ENCODE measurements around the gene MSL2. TPM values are rescaled to one million over a fixed set of nuclear protein-coding genes. Genes with fewer than 3 reads are reported as not detected.
A peak's percentile ranks its signal among the peaks of the same experiment; 100 is the strongest.

The MSL2 gene
- total and polyA plus RNA-seq, 2 of the 4 experiments (the other 2 are of a cell fraction) = 7.1 to 13.6 TPM

DNA sequence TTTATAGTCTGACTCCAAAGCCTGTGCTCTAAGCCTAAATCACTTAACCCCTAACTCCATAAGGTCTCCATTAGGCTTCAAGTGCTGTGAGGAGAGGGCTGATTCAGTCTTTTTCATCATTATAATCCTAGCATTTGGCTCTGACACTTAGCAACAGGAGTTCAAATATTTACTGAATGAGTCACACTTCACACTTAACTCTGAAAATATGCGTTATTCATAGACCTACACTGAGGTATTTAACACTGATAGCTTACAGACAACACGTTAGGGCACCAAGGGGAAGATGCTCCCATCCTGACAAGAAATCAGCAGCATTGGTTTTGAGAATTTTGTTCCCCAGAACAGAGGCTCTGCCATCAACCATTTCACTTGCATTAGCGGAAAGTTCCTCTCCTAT is 53.5 kb downstream of the MSL2 start:
- Histone ChIP-seq H3K27me3 (ENCODE audit: control insufficient read depth, insufficient read depth, low read length) (no peaks in the 10 kb centered on the region), H3K9me3 (ENCODE audit: control insufficient read depth, insufficient read depth, low read length) (no peaks in the 10 kb centered on the region), H3K9ac (ENCODE audit: low read depth, low read length) (no peak overlapping the region), H3K27ac (ENCODE audit: insufficient read depth, low read length) (peak overlapping the region; percentile 29; the same call in 1 of the 2 replicates), H3K56ac (ENCODE audit: extremely low read depth, insufficient read depth, low read length) (no peak overlapping the region), H3K4me1 (ENCODE audit: control insufficient read depth, insufficient read depth, low read length) (peaks cover 9% of the 10 kb centered on the region), H3K18ac (ENCODE audit: low read depth, low read length) (no peak overlapping the region; the same call in 1 of the 2 replicates), H2AFZ (replicated peaks; ENCODE audit: low read length, poor library complexity) (peak overlapping the region; percentile 48), H2AK5ac (ENCODE audit: low read depth, low read length) (peak overlapping the region; percentile 62; the same call in 1 of the 2 replicates), H4K8ac (ENCODE audit: low read depth in 2 of 2, low read length in 2 of 2) (no peak overlapping the region), H3K4ac (ENCODE audit: low read depth, low read length) (peak overlapping the region; percentile 68), H3K14ac (replicated peaks; ENCODE audit: low read depth, low read length) (0 out of 2 replicates have a peak overlapping the region, but pooled peaks have one; percentile 69), H2BK5ac (ENCODE audit: low read depth, low read length, poor library complexity, severe bottlenecking) (peak overlapping the region; percentile 79), H4K5ac (ENCODE audit: low read depth, low read length) (no peak overlapping the region), H3K4me3 (ENCODE audit: insufficient read depth, low read depth, low read length) (no peak overlapping the region), H3K9me1 (ENCODE audit: insufficient read depth, low read length) (peaks cover 16% of the 10 kb centered on the region), H3K23ac (ENCODE audit: low read depth, low read length) (no peak overlapping the region), H4K20me1 (ENCODE audit: insufficient read depth, low read length) (peaks cover 7% of the 10 kb centered on the region; the same call in 1 of the 2 replicates), H3K36me3 (ENCODE audit: control insufficient read depth, insufficient read depth, low read length) (peaks cover 7% of the 10 kb centered on the region), H2BK15ac (ENCODE audit: low read depth, low read length) (no peak overlapping the region), H2BK20ac (ENCODE audit: low read depth, low read length) (peak overlapping the region; percentile 63; the same call in 1 of the 2 replicates), H3K4me2 (ENCODE audit: low read depth, low read length) (peak overlapping the region; percentile 29; the same call in 1 of the 2 replicates), H4K91ac (ENCODE audit: insufficient read depth, low read depth, low read length) (peak overlapping the region; percentile 18; the same call in 1 of the 2 replicates), H2AK9ac (replicated peaks; ENCODE audit: low read depth, low read length, poor library complexity) (no peak overlapping the region), H2BK120ac (ENCODE audit: low read depth, low read length) (peak overlapping the region; percentile 35; the same call in 1 of the 2 replicates), H3K79me1 (ENCODE audit: low read depth in 1 of 2, low read length in 2 of 2) (peaks cover 12 to 52% of the 10 kb centered on the region in 2 experiments)
- TF ChIP-seq SMC3 (IDR thresholded peaks at IDR 0.05; ENCODE audit: low read depth, low read length) (no peak), FOS (IDR thresholded peaks at IDR 0.05; ENCODE audit: low read depth, low read length) (peak; percentile 84; the same call in 1 of the 2 replicates), BHLHE40 (IDR thresholded peaks at IDR 0.05; ENCODE audit: low read depth, low read length) (peak; percentile 24), CHD1 (IDR thresholded peaks at IDR 0.05; ENCODE audit: low read depth, low read length) (no peak), MAFK (IDR thresholded peaks at IDR 0.05; ENCODE audit: low read depth, low read length) (peak; percentile 27; the same call in 1 of the 2 replicates)
- BruUV-seq (replicated peaks) = no TSS peak
- dilution Hi-C loops (cut with HindIII; ENCODE audit: low sequenced_read_pairs, unreplicated experiment) = no loop called here
- intact Hi-C loops (cut with micrococcal nuclease) = loop anchor here (2.0 kb wide), 1 partner anchor 52 kb away; no protein-coding TSS in a partner anchor
- CTCF ChIA-PET = no interaction called here
- in situ Hi-C loops (cut with MboI; ENCODE audit: low sequenced_read_pairs) = no loop called here
- ATAC-seq (ENCODE audit: low read depth) (peak; percentile 85), DNase-seq (peak; percentile 86)
- 0% methylated on average over 2 of the region's 3 CpGs; no CpG with 5 or more reads in 1 of the 2 experiments for WGBS, 2 experiments (ENCODE audit: extremely low coverage in 2 of 2, insufficient read length in 1 of 2)
- POLR2A ChIA-PET (ENCODE audit: unreplicated experiment) = no interaction called here

All from IMR-90 (cell line).